Activated CD4-positive, alpha-beta memory T cell treated with anti-CD3 and anti-CD28 coated beads, Interleukin-2, amount 10 ng/mL, durations not matched to agents 7 days and 5 days (primary cell): ENCODE results near the gene RBM10. TPM values are rescaled to one million over a fixed set of nuclear protein-coding genes. Genes with fewer than 3 reads are reported as not detected.
A peak's percentile ranks its signal among the peaks of the same experiment; 100 is the strongest.

Experiments used
- CTCF ChIA-PET: fragments of 350-600 bp; sonication (Branson Sonifier 250); formaldehyde crosslinking; loops from one replicate; lab custom pipeline; 2021; ENCODE audit warnings: antibody characterized with exemption, inconsistent platforms; lab: Charles Lee
- POLR2A ChIA-PET: fragments of 350-600 bp; sonication (Branson Sonifier 250); formaldehyde crosslinking; loops from one replicate; lab custom pipeline; 2021; ENCODE audit warnings: antibody characterized with exemption; lab: Charles Lee
- DNase-seq: peaks from one replicate; pipeline ENCODE4 v3.0.0-alpha.2; 2020
- H3K27ac Mint-ChIP-seq: one replicate; pipeline ENCODE4 v1.8.0; 2021; ENCODE audit warnings: mild to moderate bottlenecking, mixed read lengths
- H3K27me3 Mint-ChIP-seq: one replicate; pipeline ENCODE4 v1.8.0; 2021; ENCODE audit warnings: mixed read lengths
- H3K36me3 Mint-ChIP-seq: one replicate; pipeline ENCODE4 v1.8.0; 2021; ENCODE audit warnings: low read depth, mixed read lengths
- H3K4me1 Mint-ChIP-seq: one replicate; pipeline ENCODE4 v1.8.0; 2021; ENCODE audit warnings: mixed read lengths
- H3K4me3 Mint-ChIP-seq: one replicate; pipeline ENCODE4 v1.8.0; 2021; ENCODE audit warnings: mild to moderate bottlenecking, mixed read lengths
- H3K9me3 Mint-ChIP-seq: one replicate; pipeline ENCODE4 v1.8.0; 2021; ENCODE audit warnings: mixed read lengths
- total RNA-seq, 2 experiments: library from RNA; stranded (reverse); gene quantifications; one replicate each; pipeline ENCODE4 v1.2.3, GENCODE V29; 2021

RBM10 gene
- total RNA-seq, 2 experiments from 2014 or later = 55.3 to 57.0 TPM

GRCh38 chrX:47186096-47186740 is 41.2 kb downstream of the RBM10 start:
- no peaks in the 10 kb centered on the region for H3K27me3 Mint-ChIP-seq
- peaks cover 14% of the 10 kb centered on the region for H3K36me3 Mint-ChIP-seq
- no peak for DNase-seq
- no peak overlapping the region for H3K27ac Mint-ChIP-seq
- H3K4me1 Mint-ChIP-seq = peaks cover 6% of the 10 kb centered on the region
- POLR2A ChIA-PET = interaction anchor here (0.7 kb wide), 1 partner anchor 32 kb away, joined by 3 read pairs; no protein-coding TSS in a partner anchor
- no peaks in the 10 kb centered on the region for H3K9me3 Mint-ChIP-seq
- CTCF ChIA-PET = no interaction called here
- H3K4me3 Mint-ChIP-seq = no peak overlapping the region

- DNase-seq = no peak
- H3K9me3 Mint-ChIP-seq = no peaks in the 10 kb centered on the region
- H3K27me3 Mint-ChIP-seq = no peaks in the 10 kb centered on the region
- peaks cover 7% of the 10 kb centered on the region for H3K4me1 Mint-ChIP-seq
- H3K4me3 Mint-ChIP-seq = no peak overlapping the region
- ChIA-PET POLR2A (interaction anchor here (2.3 kb wide), 1 partner anchor 42 kb away, joined by 11 read pairs; the partner anchor contains the start of genes NDUFB11 and RBM10), CTCF (no interaction called here)
- peaks cover 14% of the 10 kb centered on the region for H3K36me3 Mint-ChIP-seq
- H3K27ac Mint-ChIP-seq = no peak overlapping the region
Measured at GRCh38 chrX:47187106-47187677, 42.2 kb downstream of the RBM10 start.

GRCh38 chrX:47189906-47190305 is 44.9 kb downstream of the RBM10 start:
- Mint-ChIP-seq H3K27me3 (no peaks in the 10 kb centered on the region), H3K36me3 (peaks cover 19% of the 10 kb centered on the region), H3K9me3 (no peaks in the 10 kb centered on the region), H3K4me1 (peaks cover 25% of the 10 kb centered on the region), H3K27ac (no peak overlapping the region), H3K4me3 (no peak overlapping the region)
- no peak for DNase-seq
- ChIA-PET POLR2A (interaction anchor here (0.9 to 2.7 kb wide), 9 partner anchors 11 to 334 kb away, joined by 3 to 38 read pairs (median 8); partner anchors contain the start of genes CDK16, NDUFB11, RBM10 and USP11), CTCF (interaction anchor here (0.8 kb wide), 1 partner anchor 28 kb away, joined by 3 read pairs; no protein-coding TSS in a partner anchor)

- H3K4me1 Mint-ChIP-seq = peaks cover 31% of the 10 kb centered on the region
- CTCF ChIA-PET = interaction anchor here (0.8 to 1.7 kb wide), 8 partner anchors 27 to 333 kb away, joined by 3 to 8 read pairs (median 3); partner anchors contain the start of genes NDUFB11 and RBM10
- H3K9me3 Mint-ChIP-seq = no peaks in the 10 kb centered on the region
Measured at GRCh38 chrX:47190445-47191269, 45.6 kb downstream of the RBM10 start.

GRCh38 chrX:47191331-47191730 is 46.3 kb downstream of the RBM10 start:
- H3K27ac Mint-ChIP-seq = peak overlapping the region; percentile 88
- peaks cover 37% of the 10 kb centered on the region for H3K4me1 Mint-ChIP-seq
- H3K4me3 Mint-ChIP-seq = peak overlapping the region; percentile 85
- no peaks in the 10 kb centered on the region for H3K27me3 Mint-ChIP-seq
- no peaks in the 10 kb centered on the region for H3K9me3 Mint-ChIP-seq
- CTCF ChIA-PET = interaction anchor here (0.9 to 1.7 kb wide), 7 partner anchors 28 to 332 kb away, joined by 3 to 8 read pairs (median 3); partner anchors contain the start of genes NDUFB11 and RBM10
- peaks cover 24% of the 10 kb centered on the region for H3K36me3 Mint-ChIP-seq
- DNase-seq = peak; percentile 55
- POLR2A ChIA-PET = interaction anchor here (0.8 to 2.7 kb wide), 15 partner anchors 14 to 645 kb away, joined by 3 to 38 read pairs (median 5); partner anchors contain the start of genes CDK16, ELK1, NDUFB11 and RBM10

More at GRCh38 chrX:47190445-47191269, 45.6 kb downstream of the RBM10 start:
- H3K27ac Mint-ChIP-seq = peak overlapping the region; percentile 88
- DNase-seq = peak; percentile 84
- H3K36me3 Mint-ChIP-seq = peaks cover 21% of the 10 kb centered on the region
- H3K27me3 Mint-ChIP-seq = no peaks in the 10 kb centered on the region
- H3K4me3 Mint-ChIP-seq = peak overlapping the region; percentile 85
- POLR2A ChIA-PET = interaction anchor here (0.8 to 2.7 kb wide), 16 partner anchors 10 to 646 kb away, joined by 3 to 38 read pairs (median 4); partner anchors contain the start of genes CDK16, ELK1, NDUFB11 and RBM10

GRCh38 chrX:47191806-47192401 is 46.9 kb downstream of the RBM10 start:
- peaks cover 43% of the 10 kb centered on the region for H3K4me1 Mint-ChIP-seq
- no peaks in the 10 kb centered on the region for H3K27me3 Mint-ChIP-seq
- H3K9me3 Mint-ChIP-seq = no peaks in the 10 kb centered on the region
- peak overlapping the region; percentile 85 for H3K4me3 Mint-ChIP-seq
- ChIA-PET POLR2A (interaction anchor here (1.0 to 2.7 kb wide), 7 partner anchors 25 to 332 kb away, joined by 3 to 38 read pairs (median 10); partner anchors contain the start of genes CDK16, NDUFB11, RBM10 and USP11), CTCF (interaction anchor here (1.2 to 1.7 kb wide), 4 partner anchors 47 to 331 kb away, joined by 3 to 8 read pairs (median 6); partner anchors contain the start of genes NDUFB11 and RBM10)
- peak overlapping the region; percentile 88 for H3K27ac Mint-ChIP-seq
- DNase-seq = no peak
- H3K36me3 Mint-ChIP-seq = peaks cover 28% of the 10 kb centered on the region

- CTCF ChIA-PET = interaction anchor here (1.0 to 1.4 kb wide), 5 partner anchors 24 to 330 kb away, joined by 3 to 6 read pairs (median 5); no protein-coding TSS in a partner anchor
- H3K27ac Mint-ChIP-seq = peak within 1 kb of the TSS; percentile 93
- POLR2A ChIA-PET = interaction anchor here (0.9 to 3.2 kb wide), 6 partner anchors 22 to 367 kb away, joined by 3 to 16 read pairs (median 7); partner anchors contain the start of genes CDK16, NDUFB11, RBM10 and USP11
- no peaks in the 10 kb centered on the region for H3K9me3 Mint-ChIP-seq
- peaks cover 33% of the 10 kb centered on the region for H3K36me3 Mint-ChIP-seq
- no peaks in the 10 kb centered on the region for H3K27me3 Mint-ChIP-seq
- H3K4me3 Mint-ChIP-seq = peak within 1 kb of the TSS; percentile 90
- H3K4me1 Mint-ChIP-seq = peaks cover 50% of the 10 kb centered on the region
- DNase-seq = peak; percentile 93
Measured at GRCh38 chrX:47193475-47194193, 48.6 kb downstream of the RBM10 start, which contains the start of gene UBA1. Gene UBA1 (plus strand): TSS chrX:47193829. CDS start chrX:47198803, 4,974 bp downstream.

GRCh38 chrX:47194194-47194787 is 49.3 kb downstream of the RBM10 start:
- no peak for DNase-seq
- ChIA-PET POLR2A (interaction anchor here (0.6 to 3.2 kb wide), 9 partner anchors 22 to 431 kb away, joined by 3 to 16 read pairs (median 3); partner anchors contain the start of genes ARAF, CDK16, NDUFB11 and RBM10), CTCF (interaction anchor here (0.8 to 1.4 kb wide), 4 partner anchors 24 to 329 kb away, joined by 3 to 6 read pairs (median 5); no protein-coding TSS in a partner anchor)
- Mint-ChIP-seq H3K9me3 (no peaks in the 10 kb centered on the region), H3K27ac (peak overlapping the region; percentile 93), H3K36me3 (peaks cover 40% of the 10 kb centered on the region), H3K4me3 (peak overlapping the region; percentile 90), H3K27me3 (no peaks in the 10 kb centered on the region), H3K4me1 (peaks cover 50% of the 10 kb centered on the region)

- peaks cover 52% of the 10 kb centered on the region for H3K36me3 Mint-ChIP-seq
- POLR2A ChIA-PET = interaction anchor here (3.2 kb wide), 1 partner anchor 37 kb away, joined by 11 read pairs; the partner anchor contains the start of gene USP11
Measured at GRCh38 chrX:47196098-47196497, 51.1 kb downstream of the RBM10 start.

GRCh38 chrX:47197526-47197925 is 52.5 kb downstream of the RBM10 start:
- DNase-seq = no peak
- no peaks in the 10 kb centered on the region for H3K9me3 Mint-ChIP-seq
- no peaks in the 10 kb centered on the region for H3K27me3 Mint-ChIP-seq
- H3K4me3 Mint-ChIP-seq = no peak overlapping the region
- ChIA-PET POLR2A (no interaction called here), CTCF (no interaction called here)
- peaks cover 64% of the 10 kb centered on the region for H3K36me3 Mint-ChIP-seq
- H3K4me1 Mint-ChIP-seq = peaks cover 40% of the 10 kb centered on the region
- peak overlapping the region; percentile 35 for H3K27ac Mint-ChIP-seq

More at GRCh38 chrX:47196098-47196497, 51.1 kb downstream of the RBM10 start:
- Mint-ChIP-seq H3K4me1 (peaks cover 44% of the 10 kb centered on the region), H3K27ac (peak overlapping the region; percentile 93), H3K4me3 (peak overlapping the region; percentile 90), H3K9me3 (no peaks in the 10 kb centered on the region), H3K27me3 (no peaks in the 10 kb centered on the region)
- CTCF ChIA-PET = no interaction called here
- no peak for DNase-seq
